Measurements from ENCODE around the gene PCDHGA6. TPM values are rescaled to one million over a fixed set of nuclear protein-coding genes. Genes with fewer than 3 reads are reported as not detected.

The PCDHGA6 gene
- total RNA-seq, 4 donors from 2014 or later, result 2.4 to 7.5 (median 3.7) TPM

DNA sequence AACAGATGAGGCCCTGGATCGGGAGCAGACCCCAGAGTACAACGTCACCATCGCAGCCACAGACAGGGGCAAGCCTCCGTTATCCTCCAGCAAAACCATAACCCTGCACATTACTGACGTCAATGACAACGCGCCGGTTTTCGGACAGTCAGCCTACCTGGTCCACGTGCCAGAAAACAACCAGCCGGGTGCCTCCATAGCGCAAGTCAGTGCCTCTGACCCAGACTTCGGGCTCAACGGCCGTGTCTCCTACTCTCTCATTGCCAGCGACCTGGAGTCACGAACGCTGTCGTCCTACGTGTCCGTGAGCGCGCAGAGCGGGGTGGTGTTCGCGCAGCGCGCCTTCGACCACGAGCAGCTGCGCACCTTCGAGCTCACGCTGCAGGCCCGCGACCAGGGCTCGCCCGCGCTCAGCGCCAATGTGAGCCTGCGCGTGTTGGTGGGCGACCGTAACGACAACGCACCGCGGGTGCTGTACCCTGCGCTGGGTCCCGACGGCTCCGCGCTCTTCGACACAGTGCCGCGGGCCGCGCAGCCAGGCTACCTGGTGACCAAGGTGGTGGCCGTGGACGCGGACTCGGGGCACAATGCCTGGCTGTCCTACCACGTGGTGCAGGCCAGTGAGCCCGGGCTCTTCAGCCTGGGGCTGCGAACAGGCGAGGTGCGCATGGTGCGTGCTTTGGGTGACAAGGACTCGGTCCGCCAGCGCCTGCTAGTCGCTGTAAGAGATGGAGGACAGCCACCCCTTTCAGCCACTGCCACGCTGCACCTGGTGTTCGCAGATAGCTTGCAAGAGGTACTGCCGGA lies 45.6 kb downstream of the PCDHGA6 start:
- Histone ChIP-seq H3K4me3 (no peak overlapping the region), H3K27ac (no peak overlapping the region), H3K27me3 (peaks cover 4% of the 10 kb centered on the region), H3K36me3 (no peaks in the 10 kb centered on the region), H3K4me1 (no peaks in the 10 kb centered on the region), H3K9me3 (peaks cover 64 to 97% of the 10 kb centered on the region in 2 donors)
- 72% methylated on average over 47 of the region's 74 CpGs; no CpG with 5 or more reads in 1 of the 2 donors for WGBS, 2 donors (ENCODE audit: low coverage in 1 of 2)
- DNase-seq, result no peak
- TF ChIP-seq POLR2AphosphoS5 (IDR thresholded peaks at IDR 0.05), result no peak
- TF ChIP-seq, protein P1, sequence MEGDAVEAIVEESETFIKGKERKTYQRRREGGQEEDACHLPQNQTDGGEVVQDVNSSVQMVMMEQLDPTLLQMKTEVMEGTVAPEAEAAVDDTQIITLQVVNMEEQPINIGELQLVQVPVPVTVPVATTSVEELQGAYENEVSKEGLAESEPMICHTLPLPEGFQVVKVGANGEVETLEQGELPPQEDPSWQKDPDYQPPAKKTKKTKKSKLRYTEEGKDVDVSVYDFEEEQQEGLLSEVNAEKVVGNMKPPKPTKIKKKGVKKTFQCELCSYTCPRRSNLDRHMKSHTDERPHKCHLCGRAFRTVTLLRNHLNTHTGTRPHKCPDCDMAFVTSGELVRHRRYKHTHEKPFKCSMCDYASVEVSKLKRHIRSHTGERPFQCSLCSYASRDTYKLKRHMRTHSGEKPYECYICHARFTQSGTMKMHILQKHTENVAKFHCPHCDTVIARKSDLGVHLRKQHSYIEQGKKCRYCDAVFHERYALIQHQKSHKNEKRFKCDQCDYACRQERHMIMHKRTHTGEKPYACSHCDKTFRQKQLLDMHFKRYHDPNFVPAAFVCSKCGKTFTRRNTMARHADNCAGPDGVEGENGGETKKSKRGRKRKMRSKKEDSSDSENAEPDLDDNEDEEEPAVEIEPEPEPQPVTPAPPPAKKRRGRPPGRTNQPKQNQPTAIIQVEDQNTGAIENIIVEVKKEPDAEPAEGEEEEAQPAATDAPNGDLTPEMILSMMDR (IDR thresholded peaks at IDR 0.05), result no peak
- TF ChIP-seq EP300 (IDR thresholded peaks at IDR 0.05; ENCODE audit: low read depth), result no peak
- TF ChIP-seq POLR2A (IDR thresholded peaks at IDR 0.05), result no peak
- intact Hi-C loops (cut with DNase I; ENCODE audit: low total_unique reads) (loop anchor here (10.0 kb wide), 1 partner anchor 146 kb away; no protein-coding TSS in a partner anchor), in situ Hi-C loops (cut with MboI; ENCODE audit: low pct_ligation_motif_present in 1 of 4, low pct_unique_long_range_greater_than_20kb in 1 of 4, low sequenced_read_pairs in 3 of 4) (loop anchor here in 1 of 4 donors (10.0 kb wide), 1 partner anchor 136 kb away; no protein-coding TSS in a partner anchor)

DNA sequence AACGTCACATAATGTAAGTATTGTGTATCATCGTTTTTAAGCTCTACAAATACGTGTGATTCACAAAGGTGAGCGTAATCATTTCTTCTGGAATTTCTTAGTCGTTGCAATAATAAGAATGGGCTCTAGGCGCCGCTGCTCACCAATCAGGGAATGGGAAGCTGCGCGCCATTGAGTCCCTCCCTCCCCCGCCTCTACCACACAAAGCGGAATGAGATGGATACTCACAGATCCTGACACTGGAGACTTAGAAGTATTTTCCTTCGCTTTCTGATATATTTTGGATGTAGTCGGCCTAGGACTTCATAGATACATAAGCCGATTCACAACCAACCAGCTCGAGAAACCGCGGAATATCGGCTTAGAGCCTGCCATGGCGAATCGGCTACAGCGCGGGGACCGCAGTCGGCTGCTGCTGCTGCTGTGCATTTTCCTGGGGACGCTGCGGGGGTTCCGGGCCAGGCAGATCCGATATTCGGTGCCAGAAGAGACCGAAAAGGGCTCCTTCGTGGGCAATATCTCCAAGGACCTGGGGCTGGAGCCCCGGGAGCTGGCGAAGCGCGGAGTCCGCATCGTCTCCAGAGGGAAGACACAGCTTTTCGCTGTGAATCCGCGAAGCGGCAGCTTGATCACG lies 47.3 kb downstream of the PCDHGA6 start, which contains the start of gene PCDHGA11:
Gene PCDHGA11 (plus strand): TSS at position 197 of the 634 bp plus-strand sequence. CDS start 177 bp downstream, at position 374.
- no peaks in the 10 kb centered on the region for H3K4me1 ChIP-seq
- H3K9me3 ChIP-seq, result peaks cover 76 to 99% of the 10 kb centered on the region in 2 donors
- whole genome bisulfite sequencing, 2 donors (ENCODE audit: low coverage in 1 of 2), result 36 to 52% methylated on average over 9 to 42 of the region's 42 CpGs
- intact Hi-C loops (cut with DNase I; ENCODE audit: low total_unique reads), result no loop called here
- DNase-seq, result no peak
- in situ Hi-C loops (cut with MboI; ENCODE audit: low pct_ligation_motif_present in 1 of 4, low pct_unique_long_range_greater_than_20kb in 1 of 4, low sequenced_read_pairs in 3 of 4), result no loop called here
- H3K27me3 ChIP-seq, result peaks cover 4% of the 10 kb centered on the region
- peak within 1 kb of the TSS in 2 of 4 donors; percentile 2 to 28 for H3K4me3 ChIP-seq
- H3K36me3 ChIP-seq, result no peaks in the 10 kb centered on the region
- H3K27ac ChIP-seq, result no peak within 1 kb of the TSS
- TF ChIP-seq POLR2AphosphoS5 (IDR thresholded peaks at IDR 0.05), result no peak
- TF ChIP-seq, protein P1 (IDR thresholded peaks at IDR 0.05), result peak in 2 of 5 experiments; percentile 18 to 20
- no peak for TF ChIP-seq EP300 (IDR thresholded peaks at IDR 0.05; ENCODE audit: low read depth)
- TF ChIP-seq POLR2A (IDR thresholded peaks at IDR 0.05), result no peak

DNA sequence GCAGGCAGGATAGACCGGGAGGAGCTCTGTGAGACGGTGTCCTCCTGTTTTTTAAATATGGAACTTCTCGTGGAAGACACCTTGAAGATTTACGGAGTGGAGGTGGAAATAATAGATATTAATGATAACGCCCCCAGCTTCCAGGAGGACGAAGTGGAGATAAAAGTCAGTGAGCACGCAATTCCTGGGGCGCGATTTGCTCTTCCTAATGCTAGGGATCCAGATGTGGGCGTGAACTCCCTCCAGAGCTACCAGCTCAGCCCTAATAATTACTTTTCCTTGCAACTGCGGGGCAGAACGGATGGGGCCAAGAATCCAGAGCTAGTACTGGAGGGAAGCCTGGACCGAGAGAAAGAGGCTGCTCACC lies 47.8 kb downstream of the PCDHGA6 start:
- peak overlapping the region in 1 of 4 donors; percentile 28 for H3K4me3 ChIP-seq
- WGBS, 2 donors (ENCODE audit: low coverage in 1 of 2), result 16 to 31% methylated on average over 7 to 13 of the region's 13 CpGs
- no peak for DNase-seq
- intact Hi-C loops (cut with DNase I; ENCODE audit: low total_unique reads), result no loop called here
- H3K27me3 ChIP-seq, result peaks cover 4% of the 10 kb centered on the region
- in situ Hi-C loops (cut with MboI; ENCODE audit: low pct_ligation_motif_present in 1 of 4, low pct_unique_long_range_greater_than_20kb in 1 of 4, low sequenced_read_pairs in 3 of 4), result no loop called here
- no peaks in the 10 kb centered on the region for H3K36me3 ChIP-seq
- no peak overlapping the region for H3K27ac ChIP-seq
- H3K9me3 ChIP-seq, result peaks cover 75 to 99% of the 10 kb centered on the region in 2 donors
- TF ChIP-seq EP300 (IDR thresholded peaks at IDR 0.05; ENCODE audit: low read depth), result no peak
- TF ChIP-seq, protein P1 (IDR thresholded peaks at IDR 0.05), result no peak
- no peak for TF ChIP-seq POLR2AphosphoS5 (IDR thresholded peaks at IDR 0.05)
- TF ChIP-seq POLR2A (IDR thresholded peaks at IDR 0.05), result no peak
- H3K4me1 ChIP-seq, result no peaks in the 10 kb centered on the region

DNA sequence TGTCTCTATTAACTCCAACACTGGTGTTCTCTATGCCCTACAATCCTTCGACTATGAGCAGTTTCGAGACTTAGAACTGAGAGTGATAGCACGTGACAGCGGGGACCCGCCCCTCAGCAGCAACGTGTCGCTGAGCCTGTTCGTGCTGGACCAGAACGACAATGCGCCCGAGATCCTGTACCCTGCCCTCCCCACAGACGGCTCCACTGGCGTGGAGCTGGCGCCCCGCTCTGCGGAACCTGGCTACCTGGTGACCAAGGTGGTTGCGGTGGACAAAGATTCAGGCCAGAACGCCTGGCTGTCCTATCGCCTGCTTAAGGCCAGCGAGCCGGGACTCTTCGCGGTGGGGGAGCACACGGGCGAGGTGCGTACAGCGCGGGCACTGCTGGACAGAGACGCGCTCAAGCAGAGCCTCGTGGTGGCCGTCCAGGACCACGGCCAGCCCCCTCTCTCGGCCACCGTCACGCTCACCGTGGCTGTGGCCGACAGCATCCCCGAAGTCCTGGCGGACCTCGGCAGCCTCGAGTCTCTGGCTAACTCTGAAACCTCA lies 49.1 kb downstream of the PCDHGA6 start:
- no peak for DNase-seq
- Histone ChIP-seq H3K4me3 (no peak overlapping the region), H3K4me1 (no peaks in the 10 kb centered on the region), H3K9me3 (peaks cover 85 to 99% of the 10 kb centered on the region in 2 donors), H3K27ac (no peak overlapping the region), H3K27me3 (peaks cover 4% of the 10 kb centered on the region), H3K36me3 (no peaks in the 10 kb centered on the region)
- 72% methylated on average over 39 of the region's 42 CpGs; no CpG with 5 or more reads in 1 of the 2 donors for WGBS, 2 donors (ENCODE audit: low coverage in 1 of 2)
- in situ Hi-C loops (cut with MboI; ENCODE audit: low pct_ligation_motif_present in 1 of 4, low pct_unique_long_range_greater_than_20kb in 1 of 4, low sequenced_read_pairs in 3 of 4), result no loop called here
- intact Hi-C loops (cut with DNase I; ENCODE audit: low total_unique reads), result no loop called here
- TF ChIP-seq, protein P1 (IDR thresholded peaks at IDR 0.05), result no peak
- TF ChIP-seq EP300 (IDR thresholded peaks at IDR 0.05; ENCODE audit: low read depth), result no peak
